Retinal pigment epithelial cell (primary cell): ENCODE data around the gene PPRC1.

ENCODE experiments used
- DNase-seq: peaks from one replicate; pipeline ENCODE4 v3.0.0-alpha.2; 2010; ENCODE audit warnings: low read depth
- H3K4me3 ChIP-seq: 2 replicates; pipeline ENCODE4 v1.5.1; 2011; ENCODE audit warnings: mild to moderate bottlenecking, low read length, control low read depth, moderate library complexity
- TF ChIP-seq, protein P1 (sequence below): conservative IDR thresholded peaks from 2 replicates; pipeline ENCODE4 v1.5.1; 2011; ENCODE audit warnings: low read depth, low read length, control low read depth, inconsistent platforms

PPRC1 gene

DNA sequence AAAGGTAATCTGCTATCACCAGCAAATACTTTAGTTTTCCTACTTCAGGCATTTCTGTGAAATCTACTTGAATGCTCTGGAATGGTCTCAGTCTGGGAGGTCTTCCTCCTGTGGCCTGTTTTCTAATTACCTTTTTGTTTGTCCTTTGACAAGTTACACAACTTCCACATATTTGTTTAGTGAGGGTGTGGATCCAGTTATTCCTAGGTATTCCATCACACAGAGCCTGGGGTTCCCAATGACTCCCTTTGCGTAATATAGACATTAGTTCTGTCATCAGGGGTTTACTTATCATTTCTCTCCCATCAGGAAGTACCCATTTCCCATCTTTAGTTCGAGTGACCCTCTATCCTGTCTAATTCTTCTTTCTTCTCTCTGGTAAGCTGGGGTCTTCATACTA, 65.2 kb downstream of the PPRC1 start:
- no peak overlapping the region for H3K4me3 ChIP-seq
- TF ChIP-seq, protein P1, sequence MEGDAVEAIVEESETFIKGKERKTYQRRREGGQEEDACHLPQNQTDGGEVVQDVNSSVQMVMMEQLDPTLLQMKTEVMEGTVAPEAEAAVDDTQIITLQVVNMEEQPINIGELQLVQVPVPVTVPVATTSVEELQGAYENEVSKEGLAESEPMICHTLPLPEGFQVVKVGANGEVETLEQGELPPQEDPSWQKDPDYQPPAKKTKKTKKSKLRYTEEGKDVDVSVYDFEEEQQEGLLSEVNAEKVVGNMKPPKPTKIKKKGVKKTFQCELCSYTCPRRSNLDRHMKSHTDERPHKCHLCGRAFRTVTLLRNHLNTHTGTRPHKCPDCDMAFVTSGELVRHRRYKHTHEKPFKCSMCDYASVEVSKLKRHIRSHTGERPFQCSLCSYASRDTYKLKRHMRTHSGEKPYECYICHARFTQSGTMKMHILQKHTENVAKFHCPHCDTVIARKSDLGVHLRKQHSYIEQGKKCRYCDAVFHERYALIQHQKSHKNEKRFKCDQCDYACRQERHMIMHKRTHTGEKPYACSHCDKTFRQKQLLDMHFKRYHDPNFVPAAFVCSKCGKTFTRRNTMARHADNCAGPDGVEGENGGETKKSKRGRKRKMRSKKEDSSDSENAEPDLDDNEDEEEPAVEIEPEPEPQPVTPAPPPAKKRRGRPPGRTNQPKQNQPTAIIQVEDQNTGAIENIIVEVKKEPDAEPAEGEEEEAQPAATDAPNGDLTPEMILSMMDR = no peak
- DNase-seq = no peak
